Measurements from ENCODE around the gene DMPK.

DMPK gene

DNA sequence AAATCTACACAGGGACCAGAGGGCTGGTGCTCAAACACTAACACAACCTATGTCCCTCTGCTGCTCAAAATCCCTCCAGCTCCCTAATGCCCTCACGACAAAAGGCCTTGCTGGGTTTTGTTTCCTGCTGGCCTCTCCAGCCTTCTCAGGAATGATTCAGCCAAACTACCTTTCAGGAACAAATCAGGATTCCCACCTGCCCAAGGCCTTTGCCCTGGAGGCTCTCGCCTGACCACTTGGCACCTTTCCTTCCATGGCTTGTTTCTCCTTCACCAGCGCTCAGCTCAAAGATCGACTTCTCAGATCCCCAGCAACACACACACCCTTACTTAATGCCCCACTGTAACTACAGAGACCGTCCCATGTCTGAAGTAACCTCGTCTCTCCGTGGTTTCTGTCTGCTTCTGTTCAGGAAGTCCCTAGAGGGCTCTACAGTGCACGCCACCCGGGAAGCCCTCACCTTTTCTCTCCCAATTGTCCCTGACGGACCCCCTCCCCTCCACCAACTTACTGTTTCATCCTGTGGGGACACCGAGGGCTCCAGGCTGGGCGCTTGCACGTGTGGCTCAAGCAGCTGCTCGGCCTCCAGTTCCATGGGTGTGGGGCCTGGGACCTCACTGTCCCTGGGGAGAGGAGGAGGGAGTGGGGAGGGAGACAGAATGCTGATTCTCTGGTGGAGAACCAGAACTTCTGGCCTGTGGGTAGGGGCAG is 10.0 kb downstream of the DMPK start:
- POLR2A ChIA-PET, result interaction anchor here (0.5 to 2.2 kb wide), 5 partner anchors 10 to 304 kb away, joined by 3 to 9 read pairs (median 3); partner anchors contain the start of genes DMPK, FBXO46 and QPCTL
- CTCF ChIA-PET, result interaction anchor here (1.1 to 1.5 kb wide), 3 partner anchors 27 to 80 kb away, joined by 4 to 5 read pairs (median 4); partner anchors contain the start of gene QPCTL

DNA sequence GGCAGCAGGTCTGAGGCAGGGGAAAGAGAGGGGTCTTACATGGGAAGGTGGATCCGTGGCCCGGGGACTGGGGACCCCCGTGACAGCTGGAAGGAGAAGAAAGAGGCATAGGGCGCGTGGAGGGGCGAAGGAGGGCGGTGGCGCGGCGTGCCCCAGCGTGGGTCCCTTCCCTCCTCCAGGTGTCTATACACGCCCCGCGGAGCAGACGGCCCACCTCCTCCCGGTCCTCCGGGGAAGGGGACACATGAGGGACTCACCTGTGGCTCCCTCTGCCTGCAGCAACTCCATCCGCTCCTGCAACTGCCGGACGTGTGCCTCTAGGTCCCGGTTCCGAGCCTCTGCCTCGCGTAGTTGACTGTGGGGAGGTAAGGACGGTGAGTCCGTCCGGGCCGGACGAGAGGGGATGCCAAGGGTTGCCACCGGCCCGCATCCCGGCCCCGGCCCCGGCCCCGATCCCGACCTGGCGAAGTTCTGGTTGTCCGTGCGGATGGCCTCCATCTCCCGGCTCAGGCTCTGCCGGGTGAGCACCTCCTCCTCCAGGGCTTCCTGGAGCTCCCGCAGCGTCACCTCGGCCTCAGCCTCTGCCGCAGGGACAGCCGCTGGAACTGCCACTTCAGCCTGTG is 10.9 kb downstream of the DMPK start:
- TF ChIP-seq L3MBTL2 (conservative IDR thresholded peaks at IDR 0.05) (no peak), BHLHE40 (IDR thresholded peaks at IDR 0.05; ENCODE audit: borderline replicate concordance) (no peak), SUZ12 (IDR thresholded peaks at IDR 0.05) (no peak), FOXK2 (IDR thresholded peaks at IDR 0.05) (no peak), CTBP1 (IDR thresholded peaks at IDR 0.05; ENCODE audit: borderline replicate concordance) (no peak), ZNF384 (IDR thresholded peaks at IDR 0.05) (no peak), TARDBP (IDR thresholded peaks at IDR 0.05) (no peak), ELF4 (IDR thresholded peaks at IDR 0.05) (no peak), LEF1 (IDR thresholded peaks at IDR 0.05; ENCODE audit: borderline replicate concordance) (no peak), FOXM1 (IDR thresholded peaks at IDR 0.05; ENCODE audit: borderline replicate concordance) (no peak)
- TF ChIP-seq, protein P1, sequence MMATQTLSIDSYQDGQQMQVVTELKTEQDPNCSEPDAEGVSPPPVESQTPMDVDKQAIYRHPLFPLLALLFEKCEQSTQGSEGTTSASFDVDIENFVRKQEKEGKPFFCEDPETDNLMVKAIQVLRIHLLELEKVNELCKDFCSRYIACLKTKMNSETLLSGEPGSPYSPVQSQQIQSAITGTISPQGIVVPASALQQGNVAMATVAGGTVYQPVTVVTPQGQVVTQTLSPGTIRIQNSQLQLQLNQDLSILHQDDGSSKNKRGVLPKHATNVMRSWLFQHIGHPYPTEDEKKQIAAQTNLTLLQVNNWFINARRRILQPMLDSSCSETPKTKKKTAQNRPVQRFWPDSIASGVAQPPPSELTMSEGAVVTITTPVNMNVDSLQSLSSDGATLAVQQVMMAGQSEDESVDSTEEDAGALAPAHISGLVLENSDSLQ (IDR thresholded peaks at IDR 0.05), result no peak
- CTCF ChIA-PET, result interaction anchor here (2.4 kb wide), 1 partner anchor 28 kb away, joined by 21 read pairs; no protein-coding TSS in a partner anchor
- POLR2A ChIA-PET, result interaction anchor here (0.7 to 2.2 kb wide), 2 partner anchors 10 to 79 kb away, joined by 3 to 9 read pairs; partner anchors contain the start of genes DMPK and QPCTL
- DNase-seq (ENCODE audit: extremely low spot score), result no peak

More for the DNA sequence above, 10.0 kb downstream of the DMPK start:
- DNase-seq (ENCODE audit: extremely low spot score), result no peak
- TF ChIP-seq NFRKB (IDR thresholded peaks at IDR 0.05) (no peak), BHLHE40 (IDR thresholded peaks at IDR 0.05; ENCODE audit: borderline replicate concordance) (no peak), FOXM1 (IDR thresholded peaks at IDR 0.05; ENCODE audit: borderline replicate concordance) (no peak), LEF1 (IDR thresholded peaks at IDR 0.05; ENCODE audit: borderline replicate concordance) (no peak), ARNT (IDR thresholded peaks at IDR 0.05) (no peak)

DNA sequence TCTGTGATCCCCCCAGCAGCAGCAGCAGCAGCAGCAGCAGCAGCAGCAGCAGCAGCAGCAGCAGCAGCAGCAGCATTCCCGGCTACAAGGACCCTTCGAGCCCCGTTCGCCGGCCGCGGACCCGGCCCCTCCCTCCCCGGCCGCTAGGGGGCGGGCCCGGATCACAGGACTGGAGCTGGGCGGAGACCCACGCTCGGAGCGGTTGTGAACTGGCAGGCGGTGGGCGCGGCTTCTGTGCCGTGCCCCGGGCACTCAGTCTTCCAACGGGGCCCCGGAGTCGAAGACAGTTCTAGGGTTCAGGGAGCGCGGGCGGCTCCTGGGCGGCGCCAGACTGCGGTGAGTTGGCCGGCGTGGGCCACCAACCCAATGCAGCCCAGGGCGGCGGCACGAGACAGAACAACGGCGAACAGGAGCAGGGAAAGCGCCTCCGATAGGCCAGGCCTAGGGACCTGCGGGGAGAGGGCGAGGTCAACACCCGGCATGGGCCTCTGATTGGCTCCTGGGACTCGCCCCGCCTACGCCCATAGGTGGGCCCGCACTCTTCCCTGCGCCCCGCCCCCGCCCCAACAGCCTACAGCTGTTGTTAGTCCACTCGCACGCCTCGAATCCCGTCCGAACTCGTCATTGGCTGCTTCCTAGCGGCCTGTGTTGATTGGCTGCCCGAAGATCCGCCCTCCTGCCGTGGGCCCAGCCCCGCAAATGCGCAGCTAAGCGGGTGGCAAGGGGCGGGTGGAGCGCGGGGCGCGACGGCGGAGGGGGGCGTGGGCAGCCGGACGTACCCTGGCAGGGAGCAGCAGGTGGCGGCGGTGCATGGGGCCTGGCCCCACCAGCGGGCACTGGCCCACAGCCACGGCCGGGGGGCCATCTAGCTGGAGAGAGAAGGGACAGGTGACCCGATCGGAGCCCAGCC is 11.8 kb downstream of the DMPK start:
- no peak for TF ChIP-seq ELF4 (IDR thresholded peaks at IDR 0.05)
- no peak for TF ChIP-seq NFRKB (IDR thresholded peaks at IDR 0.05)
- TF ChIP-seq FOXK2 (IDR thresholded peaks at IDR 0.05), result no peak
- no peak for TF ChIP-seq CTBP1 (IDR thresholded peaks at IDR 0.05; ENCODE audit: borderline replicate concordance)
- no peak for TF ChIP-seq ZNF384 (IDR thresholded peaks at IDR 0.05)
- no peak for TF ChIP-seq LEF1 (IDR thresholded peaks at IDR 0.05; ENCODE audit: borderline replicate concordance)
- TF ChIP-seq HDGF (IDR thresholded peaks at IDR 0.05; ENCODE audit: borderline replicate concordance), result peak; percentile 91
- TF ChIP-seq SUZ12 (IDR thresholded peaks at IDR 0.05), result no peak
- peak; percentile 62 for TF ChIP-seq L3MBTL2 (conservative IDR thresholded peaks at IDR 0.05)
- no peak for TF ChIP-seq FOXA1 (IDR thresholded peaks at IDR 0.05)
- TF ChIP-seq, protein P1 (IDR thresholded peaks at IDR 0.05), result peak; percentile 90
- no peak for TF ChIP-seq ARNT (IDR thresholded peaks at IDR 0.05)
- TF ChIP-seq BHLHE40 (IDR thresholded peaks at IDR 0.05; ENCODE audit: borderline replicate concordance), result no peak
- TF ChIP-seq FOXM1 (IDR thresholded peaks at IDR 0.05; ENCODE audit: borderline replicate concordance), result no peak
- TF ChIP-seq SP1 (IDR thresholded peaks at IDR 0.05), result no peak
- peak; percentile 91 for DNase-seq (ENCODE audit: extremely low spot score)
- ChIA-PET CTCF (interaction anchor here (0.5 to 2.4 kb wide), 11 partner anchors 9 to 102 kb away, joined by 3 to 21 read pairs (median 3); partner anchors contain the start of genes FOXA3 and QPCTL), POLR2A (interaction anchor here (0.6 to 4.4 kb wide), 12 partner anchors 8 to 877 kb away, joined by 3 to 52 read pairs (median 9); partner anchors contain the start of genes FBXO46, FOXA3, QPCTL and SNRPD2)

DNA sequence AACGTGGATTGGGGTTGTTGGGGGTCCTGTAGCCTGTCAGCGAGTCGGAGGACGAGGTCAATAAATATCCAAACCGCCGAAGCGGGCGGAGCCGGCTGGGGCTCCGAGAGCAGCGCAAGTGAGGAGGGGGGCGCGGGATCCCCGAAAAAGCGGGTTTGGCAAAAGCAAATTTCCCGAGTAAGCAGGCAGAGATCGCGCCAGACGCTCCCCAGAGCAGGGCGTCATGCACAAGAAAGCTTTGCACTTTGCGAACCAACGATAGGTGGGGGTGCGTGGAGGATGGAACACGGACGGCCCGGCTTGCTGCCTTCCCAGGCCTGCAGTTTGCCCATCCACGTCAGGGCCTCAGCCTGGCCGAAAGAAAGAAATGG is 12.5 kb downstream of the DMPK start:
- TF ChIP-seq NFRKB (IDR thresholded peaks at IDR 0.05) (no peak), SP1 (IDR thresholded peaks at IDR 0.05) (no peak), CTBP1 (IDR thresholded peaks at IDR 0.05; ENCODE audit: borderline replicate concordance) (no peak), FOXA1 (IDR thresholded peaks at IDR 0.05) (no peak), SUZ12 (IDR thresholded peaks at IDR 0.05) (no peak), FOXK2 (IDR thresholded peaks at IDR 0.05) (no peak), ARNT (IDR thresholded peaks at IDR 0.05) (no peak), LEF1 (IDR thresholded peaks at IDR 0.05; ENCODE audit: borderline replicate concordance) (no peak), TARDBP (IDR thresholded peaks at IDR 0.05) (no peak), BHLHE40 (IDR thresholded peaks at IDR 0.05; ENCODE audit: borderline replicate concordance) (no peak), FOXM1 (IDR thresholded peaks at IDR 0.05; ENCODE audit: borderline replicate concordance) (no peak), HDGF (IDR thresholded peaks at IDR 0.05; ENCODE audit: borderline replicate concordance) (no peak)
- ChIA-PET POLR2A (interaction anchor here (0.7 to 4.4 kb wide), 21 partner anchors 9 to 225 kb away, joined by 3 to 52 read pairs (median 5); partner anchors contain the start of genes CCDC61, DMPK, FBXO46 and FOXA3), CTCF (interaction anchor here (0.6 to 2.4 kb wide), 12 partner anchors 9 to 211 kb away, joined by 3 to 21 read pairs (median 4); partner anchors contain the start of gene QPCTL)
- DNase-seq (ENCODE audit: extremely low spot score), result no peak

All from HEK293T (cell line).